Omental fat pad (tissue), 4 donors: ENCODE measurements around the gene ENO2. TPM values are rescaled to one million over a fixed set of nuclear protein-coding genes. Genes with fewer than 3 reads are reported as not detected.
A peak's percentile ranks its signal among the peaks of the same experiment; 100 is the strongest.
"Not testable (repeated sequence)": the region's sequence is repeated elsewhere in the genome, so short reads cannot be mapped to it uniquely, and the experiment has no call there.

Source experiments
- ATAC-seq: fragments of 150-250 bp; one replicate; pipeline ENCODE4 v1.9.1; 2016; ENCODE audit warnings: mild to moderate bottlenecking, moderate library complexity; ENCODE audit not compliant: low FRiP score
- DNase-seq: peaks from one replicate; pipeline ENCODE4 v3.0.0-alpha.2; 2019; ENCODE audit warnings: low spot score
- total RNA-seq, 4 donors: library from RNA; depleted of rRNA; stranded (reverse); fragments of >200 nt; gene quantifications; one replicate each; pipeline ENCODE4 v1.1.0, GENCODE V29; 2016
- TF ChIP-seq, protein P1 (sequence below), 3 donors: fragments of 450-650 bp; IDR thresholded peaks; one replicate each; pipeline ENCODE4 v1.5.1; 2016 to 2017; ENCODE audit warnings: antibody characterized with exemption in 3 of 3, mild to moderate bottlenecking in 3 of 3, moderate library complexity in 2 of 3

ENO2 gene
- 10 to 100 TPM in 1 of 4 donors, 1 to 10 TPM in 3; 3.5 to 14.3 (median 5.2) TPM for total RNA-seq

DNA sequence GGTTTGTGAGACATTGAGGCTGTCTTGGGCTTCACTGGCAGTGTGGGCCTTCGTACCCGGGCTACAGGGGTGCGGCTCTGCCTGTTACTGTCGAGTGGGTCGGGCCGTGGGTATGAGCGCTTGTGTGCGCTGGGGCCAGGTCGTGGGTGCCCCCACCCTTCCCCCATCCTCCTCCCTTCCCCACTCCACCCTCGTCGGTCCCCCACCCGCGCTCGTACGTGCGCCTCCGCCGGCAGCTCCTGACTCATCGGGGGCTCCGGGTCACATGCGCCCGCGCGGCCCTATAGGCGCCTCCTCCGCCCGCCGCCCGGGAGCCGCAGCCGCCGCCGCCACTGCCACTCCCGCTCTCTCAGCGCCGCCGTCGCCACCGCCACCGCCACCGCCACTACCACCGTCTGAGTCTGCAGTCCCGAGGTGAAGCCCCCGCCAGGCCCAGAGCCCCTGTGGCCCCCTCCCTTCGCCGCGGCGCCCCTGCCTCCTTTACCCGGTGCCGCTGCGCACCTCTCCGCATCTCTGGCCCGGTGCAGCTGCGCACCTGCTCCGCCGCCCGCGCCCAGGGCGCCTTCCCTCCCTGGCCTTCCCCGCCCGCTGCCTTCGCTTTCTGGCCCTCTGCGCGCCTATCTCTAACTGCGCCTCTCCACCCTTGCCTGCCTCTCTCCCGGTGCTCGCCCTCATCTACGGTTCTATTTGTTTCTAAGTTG lies at the start of gene ENO2:
Gene ENO2 (plus strand): TSS at position 335 of the 701 bp plus-strand sequence. CDS start 1,253 bp downstream, outside the sequence.
- TF ChIP-seq, protein P1, sequence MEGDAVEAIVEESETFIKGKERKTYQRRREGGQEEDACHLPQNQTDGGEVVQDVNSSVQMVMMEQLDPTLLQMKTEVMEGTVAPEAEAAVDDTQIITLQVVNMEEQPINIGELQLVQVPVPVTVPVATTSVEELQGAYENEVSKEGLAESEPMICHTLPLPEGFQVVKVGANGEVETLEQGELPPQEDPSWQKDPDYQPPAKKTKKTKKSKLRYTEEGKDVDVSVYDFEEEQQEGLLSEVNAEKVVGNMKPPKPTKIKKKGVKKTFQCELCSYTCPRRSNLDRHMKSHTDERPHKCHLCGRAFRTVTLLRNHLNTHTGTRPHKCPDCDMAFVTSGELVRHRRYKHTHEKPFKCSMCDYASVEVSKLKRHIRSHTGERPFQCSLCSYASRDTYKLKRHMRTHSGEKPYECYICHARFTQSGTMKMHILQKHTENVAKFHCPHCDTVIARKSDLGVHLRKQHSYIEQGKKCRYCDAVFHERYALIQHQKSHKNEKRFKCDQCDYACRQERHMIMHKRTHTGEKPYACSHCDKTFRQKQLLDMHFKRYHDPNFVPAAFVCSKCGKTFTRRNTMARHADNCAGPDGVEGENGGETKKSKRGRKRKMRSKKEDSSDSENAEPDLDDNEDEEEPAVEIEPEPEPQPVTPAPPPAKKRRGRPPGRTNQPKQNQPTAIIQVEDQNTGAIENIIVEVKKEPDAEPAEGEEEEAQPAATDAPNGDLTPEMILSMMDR (IDR thresholded peaks at IDR 0.05), result no peak
- no peak for DNase-seq
- peak; percentile 94 for ATAC-seq

DNA sequence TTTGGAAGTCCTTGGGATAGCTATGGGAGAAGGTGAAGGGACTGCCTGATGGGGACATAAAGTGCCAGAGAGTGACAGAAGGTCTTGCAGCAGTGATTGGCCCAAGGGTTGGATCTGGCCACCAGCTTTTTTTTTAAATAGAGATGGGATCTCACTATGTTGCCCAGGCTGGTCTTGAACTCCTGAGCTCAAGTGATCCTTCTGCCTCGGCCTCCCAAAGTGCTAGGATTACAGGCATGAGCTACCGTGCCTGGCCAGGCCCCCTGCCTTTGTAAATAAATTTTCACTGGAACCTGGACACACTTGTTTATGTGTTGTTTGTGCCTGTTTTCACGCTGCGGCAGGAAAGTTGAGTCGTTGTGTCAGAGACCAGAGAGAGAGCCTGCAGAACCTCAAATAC lies 49.1 kb upstream of the ENO2 start:
- not testable (repeated sequence) for ATAC-seq, DNase-seq

DNA sequence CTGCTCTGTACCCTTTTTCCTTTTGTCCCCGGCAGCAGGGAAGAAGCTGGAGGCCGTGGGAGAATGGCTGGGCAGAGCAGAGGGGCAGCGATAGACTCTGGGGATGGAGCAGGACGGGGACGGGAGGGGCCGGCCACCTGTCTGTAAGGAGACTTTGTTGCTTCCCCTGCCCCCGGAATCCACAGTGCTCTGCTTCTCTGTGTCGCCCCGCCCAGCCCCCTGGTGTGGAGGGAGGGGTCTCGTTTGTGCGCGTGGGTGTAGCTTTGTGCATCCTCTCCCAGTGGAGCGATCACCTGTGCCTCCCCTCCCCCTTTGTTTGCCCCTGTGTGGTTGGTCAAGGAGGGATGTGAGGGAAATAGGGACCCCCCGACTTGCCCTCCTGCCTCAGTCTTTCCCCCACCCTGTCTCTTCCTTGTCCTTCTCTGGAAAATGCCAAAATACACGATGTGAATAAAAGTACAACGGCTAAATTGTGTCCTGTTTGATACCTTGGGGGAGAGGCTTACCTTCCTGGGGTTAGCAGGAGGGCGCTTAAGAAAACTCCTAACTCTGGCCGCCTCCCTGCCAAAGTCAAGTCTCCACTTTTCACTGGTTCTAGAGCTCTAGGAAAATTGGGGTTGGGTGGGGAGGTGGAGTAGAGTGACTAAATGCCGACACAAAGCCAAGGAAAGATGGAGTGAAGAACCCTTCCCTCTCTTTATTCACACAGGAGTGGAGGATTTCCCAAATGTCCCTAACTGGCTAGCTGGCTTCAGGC lies 48.0 kb upstream of the ENO2 start:
- TF ChIP-seq, protein P1 (IDR thresholded peaks at IDR 0.05), result no peak
- ATAC-seq (no peak), DNase-seq (no peak)

DNA sequence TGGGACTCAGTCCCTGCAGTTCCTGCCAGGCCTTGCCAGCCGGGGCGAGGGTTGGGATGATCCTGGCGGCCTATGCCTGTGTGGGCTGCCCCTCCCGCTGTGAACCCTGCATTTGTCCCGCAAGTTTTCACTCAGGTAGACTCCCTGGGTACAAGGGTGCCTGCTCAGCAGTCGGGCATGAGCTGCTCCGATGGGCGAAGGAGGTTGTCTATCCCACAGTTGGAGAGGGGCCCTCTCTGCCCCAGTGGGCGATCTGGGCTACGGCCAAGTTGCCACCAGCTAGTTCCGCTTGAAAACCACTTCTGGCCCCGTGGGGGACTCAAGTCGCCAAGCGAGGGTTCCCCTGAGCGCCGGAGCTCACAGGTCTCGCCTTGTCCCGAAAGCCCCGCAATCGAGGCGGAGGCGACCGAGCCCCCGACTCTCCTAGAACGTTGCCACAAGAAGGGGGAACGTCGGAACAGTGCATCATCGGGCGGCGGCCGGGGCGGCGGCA lies 47.4 kb upstream of the ENO2 start:
- TF ChIP-seq, protein P1 (IDR thresholded peaks at IDR 0.05), result no peak
- ATAC-seq (peak; percentile 1), DNase-seq (no peak)

DNA sequence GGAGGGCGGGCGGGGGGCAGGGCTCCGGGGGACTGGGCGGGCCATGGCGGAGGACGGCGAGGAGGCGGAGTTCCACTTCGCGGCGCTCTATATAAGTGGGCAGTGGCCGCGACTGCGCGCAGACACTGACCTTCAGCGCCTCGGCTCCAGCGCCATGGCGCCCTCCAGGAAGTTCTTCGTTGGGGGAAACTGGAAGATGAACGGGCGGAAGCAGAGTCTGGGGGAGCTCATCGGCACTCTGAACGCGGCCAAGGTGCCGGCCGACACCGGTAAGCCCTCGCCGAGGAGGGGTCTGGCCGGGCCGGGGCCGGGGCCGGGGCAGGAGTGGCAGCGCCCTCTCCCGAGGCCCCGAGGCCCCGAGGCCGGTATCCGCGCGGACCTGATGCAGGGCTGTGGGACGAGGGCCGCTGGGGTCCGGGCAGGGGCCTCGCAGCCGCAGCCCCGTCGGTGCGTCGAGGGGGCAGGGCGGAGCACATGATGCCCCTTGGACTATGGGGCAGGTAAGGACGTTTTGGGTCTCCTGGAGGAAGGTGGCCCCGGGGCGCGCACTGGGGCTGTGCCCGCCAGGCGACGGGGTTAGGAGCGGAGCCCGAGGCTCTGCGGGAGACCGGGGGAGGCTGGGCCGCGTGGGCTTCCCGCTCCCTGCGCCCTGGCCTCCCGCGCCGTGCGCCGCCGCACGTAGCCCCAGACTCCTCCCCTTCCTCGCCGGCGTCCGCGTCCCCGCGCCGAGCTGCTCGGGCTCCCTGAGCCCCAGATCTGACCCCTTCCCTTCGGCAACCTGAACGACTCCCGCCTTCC lies 46.8 kb upstream of the ENO2 start, which contains the start of gene TPI1:
Gene TPI1 (plus strand): TSS at position 119 of the 798 bp plus-strand sequence. CDS start 36 bp downstream, at position 155.
- peak; percentile 79 for ATAC-seq
- TF ChIP-seq, protein P1 (IDR thresholded peaks at IDR 0.05), result no peak

DNA sequence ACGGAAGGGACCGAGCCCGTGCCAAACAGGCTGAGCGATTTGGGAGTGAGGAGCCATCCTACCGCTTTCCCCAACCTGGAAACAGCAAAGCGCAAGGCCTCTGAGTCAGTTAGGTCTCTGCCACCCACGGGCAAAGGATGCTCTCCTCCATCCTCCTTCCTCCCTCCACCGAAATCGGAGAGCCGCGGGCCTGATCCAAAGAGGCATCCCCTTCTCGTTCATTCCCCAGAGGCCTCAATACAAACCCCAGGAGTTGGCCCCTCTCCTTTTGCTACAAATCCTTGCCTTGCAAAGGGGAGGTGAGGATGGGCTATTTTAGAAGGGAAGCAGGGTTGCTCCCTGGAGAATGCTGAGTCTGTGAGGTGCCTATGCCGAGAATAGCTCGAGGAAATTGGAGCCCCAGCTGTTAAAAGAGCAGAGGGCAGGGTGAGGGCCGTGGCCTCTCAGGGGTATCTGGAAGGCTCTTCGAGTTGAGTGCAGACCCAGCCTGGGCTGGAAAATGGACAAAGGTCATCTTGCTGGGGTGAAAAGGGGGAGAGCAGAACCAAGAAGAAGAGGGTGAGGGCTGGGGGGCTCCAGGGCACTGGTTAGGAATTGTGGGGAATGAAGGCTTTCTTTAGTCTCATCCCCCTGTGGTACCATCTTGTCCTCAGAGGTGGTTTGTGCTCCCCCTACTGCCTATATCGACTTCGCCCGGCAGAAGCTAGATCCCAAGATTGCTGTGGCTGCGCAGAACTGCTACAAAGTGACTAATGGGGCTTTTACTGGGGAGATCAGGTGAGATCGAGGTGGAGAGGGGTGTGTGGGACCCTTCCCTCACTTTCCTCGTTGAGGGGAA lies 46.0 kb upstream of the ENO2 start:
- ATAC-seq (no peak), DNase-seq (no peak)

More for the DNA sequence above, 46.8 kb upstream of the ENO2 start, which contains the start of gene TPI1:
- peak; percentile 41 for DNase-seq

More for the DNA sequence above, 46.0 kb upstream of the ENO2 start:
- TF ChIP-seq, protein P1 (IDR thresholded peaks at IDR 0.05), result no peak
